NCI-H2029 treated with DMSO at 0.1 percent for 48 hours (cell line): ENCODE results near the gene SULT1B1.

ENCODE experiments used
- DNase-seq: peaks from one replicate; lab custom pipeline; 2025; lab: John Stamatoyannopoulos, UW

SULT1B1 gene

GRCh38 chr4:69749771-69750170, 10.6 kb downstream of the SULT1B1 start:
- no peak for DNase-seq

GRCh38 chr4:69748173-69748572, 12.2 kb downstream of the SULT1B1 start:
- no peak for DNase-seq

GRCh38 chr4:69744157-69744478, 16.3 kb downstream of the SULT1B1 start:
- no peak for DNase-seq

GRCh38 chr4:69743476-69744156, 16.8 kb downstream of the SULT1B1 start:
- no peak for DNase-seq

- no peak for DNase-seq
Observed at GRCh38 chr4:69742596-69742995, 17.8 kb downstream of the SULT1B1 start.

GRCh38 chr4:69738872-69739271, 21.5 kb downstream of the SULT1B1 start:
- no peak for DNase-seq

- no peak for DNase-seq
Observed at GRCh38 chr4:69735119-69735518, 25.3 kb downstream of the SULT1B1 start.

- no peak for DNase-seq
Observed at GRCh38 chr4:69731847-69732246, 28.6 kb downstream of the SULT1B1 start.

- no peak for DNase-seq
Observed at GRCh38 chr4:69731241-69731640, 29.2 kb downstream of the SULT1B1 start.

- DNase-seq = no peak
Observed at GRCh38 chr4:69730002-69730401, 30.4 kb downstream of the SULT1B1 start.

GRCh38 chr4:69727926-69728325, 32.5 kb downstream of the SULT1B1 start:
- no peak for DNase-seq

GRCh38 chr4:69727426-69727825, 33.0 kb downstream of the SULT1B1 start:
- no peak for DNase-seq

GRCh38 chr4:69726971-69727370, 33.4 kb downstream of the SULT1B1 start:
- no peak for DNase-seq

- no peak for DNase-seq
Observed at GRCh38 chr4:69718396-69719271, 41.8 kb downstream of the SULT1B1 start.

GRCh38 chr4:69717778-69718177, 42.6 kb downstream of the SULT1B1 start:
- no peak for DNase-seq

GRCh38 chr4:69716654-69717053, 43.8 kb downstream of the SULT1B1 start:
- DNase-seq = no peak

GRCh38 chr4:69714086-69714485, 46.3 kb downstream of the SULT1B1 start:
- no peak for DNase-seq

- no peak for DNase-seq
Observed at GRCh38 chr4:69713593-69713992, 46.8 kb downstream of the SULT1B1 start.

- no peak for DNase-seq
Observed at GRCh38 chr4:69710580-69710979, 49.8 kb downstream of the SULT1B1 start.

- no peak for DNase-seq
Observed at GRCh38 chr4:69708211-69708610, 52.2 kb downstream of the SULT1B1 start.

- DNase-seq = no peak
Observed at GRCh38 chr4:69707807-69708206, 52.6 kb downstream of the SULT1B1 start.

GRCh38 chr4:69702201-69702600, 58.2 kb downstream of the SULT1B1 start:
- no peak for DNase-seq

GRCh38 chr4:69701696-69702095, 58.7 kb downstream of the SULT1B1 start:
- no peak for DNase-seq
